GM13977 (cell line): ENCODE data around the gene S100A16.
"Not testable (repeated sequence)": the region's sequence is repeated elsewhere in the genome, so short reads cannot be mapped to it uniquely, and the experiment has no call there.

Experiments used
- DNase-seq: peaks from one replicate; pipeline ENCODE4 v3.0.0; 2012; ENCODE audit warnings: low spot score
- in situ Hi-C: fragments of 300-500 bp; cut with MboI; formaldehyde crosslinking; loops from one replicate; pipeline ENCODE4 v1.12.0; 2022; ENCODE audit warnings: low sequenced_read_pairs, low pct_unique_long_range_greater_than_20kb, mixed read lengths, inconsistent platforms; ENCODE audit not compliant: unreplicated experiment
- TF ChIP-seq, protein P1 (sequence below): IDR thresholded peaks from 2 replicates; pipeline ENCODE4 v1.5.1; 2012; ENCODE audit warnings: mild to moderate bottlenecking, control low read depth; ENCODE audit not compliant: insufficient read depth; ENCODE audit errors: extremely low read depth, missing control alignments

S100A16 gene

DNA sequence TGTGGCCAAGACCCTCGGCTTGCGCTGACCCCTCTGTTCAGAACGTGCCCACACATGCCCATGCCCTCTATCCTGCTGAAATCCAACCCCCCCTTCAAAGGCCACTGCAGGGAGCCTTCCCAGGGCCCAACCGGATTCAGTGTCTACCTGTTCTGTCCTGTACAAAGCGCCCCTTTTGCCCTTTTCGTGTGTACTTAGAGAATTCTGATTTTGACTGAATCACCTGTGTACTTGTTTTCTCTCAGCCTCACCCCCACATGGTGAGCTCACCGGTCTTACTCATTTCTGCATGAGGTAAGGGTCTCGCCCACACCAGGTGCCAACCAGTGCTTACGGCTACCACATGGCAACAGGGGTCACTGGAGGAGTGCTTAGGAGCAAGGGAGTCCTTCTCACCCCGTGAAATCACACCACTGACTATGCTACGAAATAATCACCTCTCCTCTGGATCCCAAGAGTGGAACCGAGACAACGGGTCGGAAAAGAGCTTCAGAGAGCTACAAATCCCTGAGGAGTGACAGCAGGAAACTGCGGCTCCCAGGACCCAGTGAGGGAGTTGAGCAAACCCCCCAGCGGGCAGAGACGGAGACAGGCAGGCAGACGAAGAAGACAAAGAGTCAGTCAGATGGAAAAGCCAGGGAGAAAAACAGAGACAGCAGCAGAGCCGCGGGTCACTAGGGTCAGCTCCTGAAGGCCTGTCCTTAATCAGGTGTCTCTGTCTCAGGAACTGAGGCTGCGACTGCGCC, 45.1 kb downstream of the S100A16 start:
- DNase-seq = no peak
- TF ChIP-seq, protein P1, sequence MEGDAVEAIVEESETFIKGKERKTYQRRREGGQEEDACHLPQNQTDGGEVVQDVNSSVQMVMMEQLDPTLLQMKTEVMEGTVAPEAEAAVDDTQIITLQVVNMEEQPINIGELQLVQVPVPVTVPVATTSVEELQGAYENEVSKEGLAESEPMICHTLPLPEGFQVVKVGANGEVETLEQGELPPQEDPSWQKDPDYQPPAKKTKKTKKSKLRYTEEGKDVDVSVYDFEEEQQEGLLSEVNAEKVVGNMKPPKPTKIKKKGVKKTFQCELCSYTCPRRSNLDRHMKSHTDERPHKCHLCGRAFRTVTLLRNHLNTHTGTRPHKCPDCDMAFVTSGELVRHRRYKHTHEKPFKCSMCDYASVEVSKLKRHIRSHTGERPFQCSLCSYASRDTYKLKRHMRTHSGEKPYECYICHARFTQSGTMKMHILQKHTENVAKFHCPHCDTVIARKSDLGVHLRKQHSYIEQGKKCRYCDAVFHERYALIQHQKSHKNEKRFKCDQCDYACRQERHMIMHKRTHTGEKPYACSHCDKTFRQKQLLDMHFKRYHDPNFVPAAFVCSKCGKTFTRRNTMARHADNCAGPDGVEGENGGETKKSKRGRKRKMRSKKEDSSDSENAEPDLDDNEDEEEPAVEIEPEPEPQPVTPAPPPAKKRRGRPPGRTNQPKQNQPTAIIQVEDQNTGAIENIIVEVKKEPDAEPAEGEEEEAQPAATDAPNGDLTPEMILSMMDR = no peak
- in situ Hi-C loops = loop anchor here (10.0 kb wide), 1 partner anchor 53 kb away; no protein-coding TSS in a partner anchor

DNA sequence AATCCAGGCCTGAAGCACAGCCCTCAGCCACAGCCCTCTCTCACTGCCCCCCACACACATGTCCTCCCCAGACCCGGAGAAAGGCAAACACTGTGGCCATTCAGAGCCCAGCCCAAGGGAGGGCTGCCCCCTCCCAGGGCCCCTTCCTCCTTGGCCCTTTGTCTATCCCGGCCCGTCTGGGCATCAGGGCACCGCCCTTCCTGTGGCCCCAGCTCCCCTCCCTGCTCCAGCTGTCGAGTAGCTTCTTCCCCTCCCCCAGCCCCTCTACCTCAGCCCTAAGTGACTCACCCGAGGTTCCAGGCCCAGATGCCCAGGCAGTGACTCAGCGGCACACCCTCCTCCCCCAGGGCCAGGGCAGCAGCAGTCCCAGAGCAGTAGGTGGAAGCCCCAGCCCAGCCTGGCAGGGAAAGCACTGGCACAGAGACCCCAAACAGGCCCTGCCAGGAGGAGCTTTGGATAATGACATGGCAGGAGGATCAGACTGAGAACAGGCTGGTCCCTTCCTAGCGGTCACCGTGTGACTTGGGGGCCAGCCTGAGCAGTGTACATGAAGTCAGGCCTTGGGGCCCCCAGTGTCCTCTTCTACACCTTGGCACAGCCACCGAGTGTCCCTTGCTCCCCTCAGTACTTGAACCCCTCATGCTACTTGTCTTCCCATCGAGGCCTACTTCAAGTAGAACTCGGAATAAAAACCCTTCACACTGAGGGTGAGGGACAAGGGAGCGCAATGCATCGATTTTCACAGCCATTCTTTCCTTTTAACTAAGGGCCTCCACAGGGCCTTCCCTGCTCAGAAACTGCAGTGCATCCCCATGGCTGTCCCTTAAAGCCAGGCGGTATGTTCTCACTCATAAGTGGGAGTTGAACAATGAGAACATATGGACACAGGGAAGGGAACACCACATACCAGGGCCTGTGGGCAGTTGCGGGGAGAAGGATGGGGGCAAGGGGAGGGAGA, 46.2 kb downstream of the S100A16 start:
- DNase-seq = peak; percentile 53

DNA sequence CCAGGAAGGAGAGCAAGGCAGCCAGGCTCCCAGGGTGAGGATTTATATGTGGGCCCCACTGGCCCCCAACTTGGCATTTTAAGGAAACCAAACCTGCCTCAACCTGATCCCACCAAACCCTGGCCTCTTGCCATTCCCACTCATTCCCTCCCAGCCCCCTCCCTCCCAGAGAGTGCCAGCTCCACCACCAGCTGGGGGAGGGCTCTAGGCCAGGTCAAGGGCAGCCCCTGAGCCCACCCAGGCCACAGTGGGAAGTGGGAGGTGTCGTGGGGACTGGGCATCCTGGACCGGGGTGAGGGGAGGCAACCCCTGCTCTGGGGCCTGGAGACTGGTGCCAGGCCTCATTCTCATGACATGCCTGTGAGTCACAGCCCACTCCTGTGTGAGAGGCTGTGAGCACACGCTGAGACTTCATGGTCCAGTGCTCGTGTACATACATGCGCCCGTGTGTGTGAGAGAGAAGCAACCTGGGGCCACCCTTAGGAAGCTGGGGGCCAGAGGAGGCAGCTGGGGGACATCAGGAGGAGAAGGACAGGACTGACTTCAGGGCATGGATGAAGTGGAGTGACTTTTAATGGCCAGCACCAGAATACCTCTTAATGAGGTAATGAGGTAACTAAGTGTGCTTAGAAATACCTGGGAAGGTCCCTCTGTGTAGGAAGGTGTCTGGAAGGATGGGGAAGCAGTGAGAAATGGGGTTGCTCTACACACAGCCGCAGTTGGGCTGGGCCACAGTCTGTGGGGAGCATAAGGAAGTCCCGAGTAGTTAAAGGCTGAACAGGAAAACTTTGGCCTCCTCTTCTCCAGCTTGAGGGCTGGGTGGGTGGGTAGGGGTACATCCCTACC, 47.2 kb downstream of the S100A16 start, which contains the start of gene S100A2:
TSS of gene S100A2 (minus strand) at position 316 of the 846 bp plus-strand sequence. CDS start 1,967 bp downstream, outside the sequence.
- TF ChIP-seq, protein P1 = no peak
- in situ Hi-C loops = loop anchor here (10.0 kb wide), 1 partner anchor 51 kb away; no protein-coding TSS in a partner anchor
- DNase-seq = peak; percentile 65

More for the DNA sequence above, 46.2 kb downstream of the S100A16 start:
- in situ Hi-C loops = loop anchor here (10.0 kb wide), 1 partner anchor 52 kb away; no protein-coding TSS in a partner anchor
- TF ChIP-seq, protein P1 = no peak

DNA sequence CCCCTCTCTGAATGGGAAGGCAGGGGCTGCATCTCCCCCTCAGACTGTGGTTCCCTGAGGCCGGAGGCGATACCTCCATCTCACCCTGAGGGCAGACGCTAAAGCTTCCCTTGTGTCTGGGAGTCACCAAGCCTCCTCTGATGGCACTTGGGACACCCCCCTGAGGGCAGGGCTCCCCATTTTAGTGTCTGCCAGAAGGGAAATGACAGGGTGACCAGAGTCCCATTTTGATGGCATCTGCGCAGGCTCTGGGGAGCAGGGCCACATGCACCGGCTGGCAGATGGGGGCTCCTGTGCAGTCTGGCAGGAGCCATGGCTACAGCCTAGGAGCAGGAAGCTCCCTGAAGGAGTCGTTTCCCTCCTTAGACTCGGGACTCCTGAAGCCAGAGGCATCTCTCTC, 48.9 kb downstream of the S100A16 start:
- TF ChIP-seq, protein P1 = no peak
- DNase-seq = no peak
- in situ Hi-C loops = loop anchor here (10.0 kb wide), 1 partner anchor 49 kb away; no protein-coding TSS in a partner anchor

DNA sequence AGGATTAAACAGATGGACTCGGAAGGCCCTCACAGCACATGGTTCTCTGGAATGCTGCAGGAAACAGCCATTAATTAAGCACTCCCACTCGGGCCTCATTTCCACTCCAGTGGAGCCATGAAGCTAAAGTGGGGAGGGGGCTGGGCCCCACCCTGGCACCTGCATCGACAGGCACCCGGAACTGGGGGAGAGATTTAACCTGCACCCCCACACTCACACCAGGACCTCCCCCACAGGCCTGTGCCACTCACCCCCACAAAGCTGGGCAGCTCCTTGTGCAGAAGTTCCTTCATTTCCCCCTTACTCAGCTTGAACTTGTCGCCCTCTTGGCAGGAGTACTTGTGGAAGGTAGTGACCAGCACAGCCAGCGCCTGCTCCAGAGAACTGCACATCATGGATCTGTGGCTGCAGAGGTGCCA, 49.4 kb downstream of the S100A16 start:
- DNase-seq = no peak
- TF ChIP-seq, protein P1 = no peak
- in situ Hi-C loops = loop anchor here (10.0 kb wide), 1 partner anchor 49 kb away; no protein-coding TSS in a partner anchor

DNA sequence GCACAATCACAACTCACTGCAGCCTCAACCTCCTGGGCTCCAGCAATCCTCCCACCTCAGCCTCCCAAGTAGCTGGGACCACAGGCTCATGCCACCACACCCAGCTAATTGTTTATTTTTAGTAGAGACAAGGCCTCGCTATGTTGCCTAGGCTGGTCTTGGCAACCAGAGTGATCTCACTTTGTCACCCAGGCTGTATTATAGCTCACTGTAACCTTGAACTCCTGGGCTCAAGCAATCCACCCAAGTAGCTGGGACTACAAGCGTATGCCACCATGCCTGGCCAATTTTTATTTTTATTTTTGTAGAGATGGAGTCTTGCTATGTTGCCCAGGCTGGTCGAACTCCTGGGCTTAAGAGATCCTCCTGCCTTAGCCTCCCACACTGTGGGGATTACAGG, 50.9 kb downstream of the S100A16 start:
- not testable (repeated sequence) for DNase-seq
- in situ Hi-C loops = loop anchor here (10.0 kb wide), 1 partner anchor 47 kb away; no protein-coding TSS in a partner anchor
